ENCODE data around the gene AP4S1. TPM values are rescaled to one million over a fixed set of nuclear protein-coding genes. Genes with fewer than 3 reads are reported as not detected.

The AP4S1 gene
- total and polyA plus RNA-seq, 11 donors = 6.4 to 11.9 (median 8.6) TPM

DNA sequence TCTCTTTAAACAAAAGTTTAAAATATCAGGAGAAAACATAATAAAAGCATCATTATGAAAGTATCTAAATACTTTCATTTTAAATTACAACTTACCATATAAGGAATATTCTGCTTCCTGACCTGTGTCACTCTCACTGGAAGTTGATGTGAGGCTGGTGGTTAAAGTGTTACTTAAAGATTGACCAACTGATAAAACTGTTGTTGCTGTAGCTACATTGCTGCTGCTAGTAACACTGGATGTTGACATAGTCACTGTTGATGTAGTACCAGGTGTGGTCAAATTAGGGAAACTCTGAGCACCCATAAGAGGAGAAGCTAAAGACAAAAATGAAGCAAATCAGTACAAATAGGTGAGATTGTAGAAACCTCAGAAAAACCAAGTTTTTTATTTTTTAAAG, 102.2 kb downstream of the AP4S1 start:
- DNase-seq = no peak
- Histone ChIP-seq H3K36me3 (peaks cover 0 to 100% (median 95%) of the 10 kb centered on the region in 9 donors), H3K27me3 (no peaks in the 10 kb centered on the region), H3K4me1 (peaks cover 0 to 13% (median 0%) of the 10 kb centered on the region in 12 donors), H3K9me3 (no peaks in the 10 kb centered on the region), H3K4me3 (no peak overlapping the region), H3K27ac (no peak overlapping the region)
- no peak for ATAC-seq
- intact Hi-C loops (cut with DNase I) = loop anchor here in 2 of 10 donors (10.0 kb wide), 1 partner anchor 227 kb away; no protein-coding TSS in a partner anchor
- TF ChIP-seq POLR2A (IDR thresholded peaks at IDR 0.05) = no peak
- TF ChIP-seq, protein P1, sequence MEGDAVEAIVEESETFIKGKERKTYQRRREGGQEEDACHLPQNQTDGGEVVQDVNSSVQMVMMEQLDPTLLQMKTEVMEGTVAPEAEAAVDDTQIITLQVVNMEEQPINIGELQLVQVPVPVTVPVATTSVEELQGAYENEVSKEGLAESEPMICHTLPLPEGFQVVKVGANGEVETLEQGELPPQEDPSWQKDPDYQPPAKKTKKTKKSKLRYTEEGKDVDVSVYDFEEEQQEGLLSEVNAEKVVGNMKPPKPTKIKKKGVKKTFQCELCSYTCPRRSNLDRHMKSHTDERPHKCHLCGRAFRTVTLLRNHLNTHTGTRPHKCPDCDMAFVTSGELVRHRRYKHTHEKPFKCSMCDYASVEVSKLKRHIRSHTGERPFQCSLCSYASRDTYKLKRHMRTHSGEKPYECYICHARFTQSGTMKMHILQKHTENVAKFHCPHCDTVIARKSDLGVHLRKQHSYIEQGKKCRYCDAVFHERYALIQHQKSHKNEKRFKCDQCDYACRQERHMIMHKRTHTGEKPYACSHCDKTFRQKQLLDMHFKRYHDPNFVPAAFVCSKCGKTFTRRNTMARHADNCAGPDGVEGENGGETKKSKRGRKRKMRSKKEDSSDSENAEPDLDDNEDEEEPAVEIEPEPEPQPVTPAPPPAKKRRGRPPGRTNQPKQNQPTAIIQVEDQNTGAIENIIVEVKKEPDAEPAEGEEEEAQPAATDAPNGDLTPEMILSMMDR (IDR thresholded peaks at IDR 0.05) = no peak

GRCh38 chr14:31128601-31129526, 103.4 kb downstream of the AP4S1 start:
- DNase-seq = no peak
- TF ChIP-seq POLR2A (IDR thresholded peaks at IDR 0.05) = no peak
- TF ChIP-seq, protein P1 (IDR thresholded peaks at IDR 0.05) = no peak
- Histone ChIP-seq H3K4me3 (no peak overlapping the region), H3K36me3 (peaks cover 0 to 100% (median 95%) of the 10 kb centered on the region in 9 donors), H3K27ac (no peak overlapping the region), H3K27me3 (no peaks in the 10 kb centered on the region), H3K9me3 (no peaks in the 10 kb centered on the region), H3K4me1 (peaks cover 0 to 13% (median 0%) of the 10 kb centered on the region in 12 donors)
- intact Hi-C loops (cut with DNase I) = loop anchor here in 2 of 10 donors (10.0 kb wide), 1 partner anchor 226 kb away; no protein-coding TSS in a partner anchor
- peak in 1 of 4 donors; percentile 20 for ATAC-seq
- 86 to 92% (median 88%) methylated on average over 18 of the region's 18 CpGs for WGBS, 4 donors

DNA sequence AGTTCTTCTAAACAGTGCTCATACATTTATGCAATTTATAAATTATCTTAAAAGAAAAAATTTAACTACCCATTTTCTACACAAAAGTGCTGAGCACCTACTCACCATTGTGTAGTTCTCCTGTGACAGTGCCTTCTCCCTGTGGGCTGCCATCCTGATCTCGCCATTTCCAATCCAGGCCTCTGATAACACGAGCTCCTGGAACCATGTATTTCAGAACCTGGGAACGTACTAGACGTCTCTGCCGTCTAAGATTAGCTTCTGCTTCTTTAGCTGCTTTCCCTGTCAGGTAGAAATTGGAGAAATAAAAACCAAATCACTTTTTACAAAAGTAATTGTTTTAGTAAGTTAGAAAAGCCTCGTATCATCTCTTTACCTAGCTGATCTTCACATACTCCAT, 107.7 kb downstream of the AP4S1 start:
- Histone ChIP-seq H3K36me3 (peaks cover 3 to 100% (median 95%) of the 10 kb centered on the region in 9 donors), H3K9me3 (no peaks in the 10 kb centered on the region), H3K4me1 (peaks cover 0 to 12% (median 0%) of the 10 kb centered on the region in 12 donors), H3K27ac (no peak overlapping the region), H3K4me3 (no peak overlapping the region), H3K27me3 (no peaks in the 10 kb centered on the region)
- intact Hi-C loops (cut with DNase I) = loop anchor here in 1 of 10 donors (10.0 kb wide), 1 partner anchor 222 kb away; no protein-coding TSS in a partner anchor
- ATAC-seq (no peak), DNase-seq (no peak)
- 67 to 75% (median 71%) methylated on average over 6 of the region's 6 CpGs for WGBS, 4 donors
- no peak for TF ChIP-seq POLR2A (IDR thresholded peaks at IDR 0.05)
- TF ChIP-seq, protein P1 (IDR thresholded peaks at IDR 0.05) = no peak

GRCh38 chr14:31137214-31137889, 111.9 kb downstream of the AP4S1 start:
- Histone ChIP-seq H3K27ac (no peak overlapping the region), H3K4me3 (no peak overlapping the region), H3K9me3 (no peaks in the 10 kb centered on the region), H3K4me1 (no peaks in the 10 kb centered on the region), H3K27me3 (no peaks in the 10 kb centered on the region), H3K36me3 (peaks cover 6 to 100% (median 98%) of the 10 kb centered on the region in 9 donors)
- ATAC-seq = no peak
- DNase-seq = no peak
- intact Hi-C loops (cut with DNase I) = loop anchor here in 1 of 10 donors (10.0 kb wide), 1 partner anchor 217 kb away; no protein-coding TSS in a partner anchor
- TF ChIP-seq POLR2A (IDR thresholded peaks at IDR 0.05) = no peak
- TF ChIP-seq, protein P1 (IDR thresholded peaks at IDR 0.05) = no peak
- 98 to 99% (median 98%) methylated on average over 11 to 12 of the region's 12 CpGs for WGBS, 4 donors
